GM11168 (cell line): ENCODE results near the gene MCFD2.

Experiments used
- in situ Hi-C: fragments of 300-500 bp; cut with MboI; formaldehyde crosslinking; loops from one replicate; pipeline ENCODE4 v1.12.0; 2022; ENCODE audit warnings: low sequenced_read_pairs; ENCODE audit not compliant: unreplicated experiment

MCFD2 gene

DNA sequence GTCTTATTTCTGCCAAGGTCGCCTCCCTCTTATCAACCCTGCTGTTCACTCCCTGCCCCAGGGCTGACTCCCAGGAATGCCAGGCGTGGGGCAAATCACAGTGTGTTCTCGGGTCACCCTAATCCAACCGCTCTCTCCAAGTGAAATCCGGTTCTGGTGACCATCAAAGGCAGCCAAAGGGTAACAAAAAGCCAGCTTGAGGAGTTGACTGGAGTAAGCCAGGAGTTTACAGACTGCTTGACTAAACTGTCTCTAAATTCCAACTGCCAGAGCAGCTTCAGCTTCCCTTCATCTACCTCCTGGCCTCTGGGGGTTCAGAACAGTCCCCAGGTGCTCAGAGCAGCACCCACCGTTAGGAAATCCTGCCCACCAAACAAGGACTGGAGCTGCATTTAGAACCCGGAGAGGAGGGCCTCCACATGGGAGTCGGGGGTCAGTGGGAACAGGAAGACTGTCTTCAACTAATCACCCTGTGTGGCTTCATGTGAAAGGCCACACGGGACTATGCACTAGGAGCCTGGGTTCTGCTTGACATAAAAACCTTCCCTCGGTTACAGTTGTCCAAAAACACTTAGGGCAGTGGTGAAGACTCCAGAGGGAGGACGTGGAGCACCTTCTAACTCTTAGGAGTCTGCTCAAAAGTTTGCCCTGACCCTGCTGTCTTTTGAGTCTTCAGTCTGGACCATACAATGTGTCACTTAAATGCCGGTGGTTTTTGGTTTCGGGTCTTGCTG lies 24.2 kb upstream of the MCFD2 start:
- in situ Hi-C loops, result no loop called here

DNA sequence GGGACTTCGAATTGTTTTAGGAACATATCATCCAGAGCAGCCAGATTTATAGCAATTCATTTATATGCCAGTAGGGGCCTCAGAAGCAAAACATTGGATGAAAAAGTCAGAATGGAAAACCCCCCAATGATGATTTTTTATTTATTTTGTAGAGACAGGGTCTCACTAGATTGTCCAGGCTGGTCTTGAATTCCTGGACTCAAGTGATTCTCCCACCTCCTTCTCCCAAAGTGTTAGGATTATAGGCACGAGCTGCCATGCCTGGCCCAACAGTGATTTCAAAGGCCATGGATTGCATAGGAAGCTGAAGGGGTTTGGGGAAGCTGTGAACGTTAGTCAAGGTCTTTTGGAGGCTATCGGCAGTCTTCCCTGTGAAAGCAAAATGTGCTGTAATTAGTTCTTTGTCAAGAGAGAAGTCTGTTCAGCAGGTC lies 21.9 kb upstream of the MCFD2 start:
- in situ Hi-C loops, result no loop called here

DNA sequence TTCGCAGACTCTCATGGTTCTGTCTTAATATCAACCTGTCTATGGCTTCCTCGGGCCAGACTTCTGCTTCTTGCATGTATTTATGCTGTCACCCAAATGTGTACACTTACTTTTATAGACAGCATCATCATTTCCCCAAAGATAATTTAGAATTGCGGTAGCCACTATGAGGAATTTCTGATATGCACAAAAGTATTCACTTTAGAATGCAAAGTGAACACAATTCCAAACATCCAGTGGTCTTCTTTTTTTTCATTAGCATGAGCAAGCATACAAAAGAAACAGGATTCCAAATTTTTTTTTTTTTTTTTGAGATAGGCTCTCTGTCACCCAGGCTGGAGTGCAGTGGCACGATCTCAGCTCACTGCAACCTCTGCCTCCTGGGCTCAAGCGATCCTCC lies 21.0 kb upstream of the MCFD2 start:
- in situ Hi-C loops, result no loop called here

DNA sequence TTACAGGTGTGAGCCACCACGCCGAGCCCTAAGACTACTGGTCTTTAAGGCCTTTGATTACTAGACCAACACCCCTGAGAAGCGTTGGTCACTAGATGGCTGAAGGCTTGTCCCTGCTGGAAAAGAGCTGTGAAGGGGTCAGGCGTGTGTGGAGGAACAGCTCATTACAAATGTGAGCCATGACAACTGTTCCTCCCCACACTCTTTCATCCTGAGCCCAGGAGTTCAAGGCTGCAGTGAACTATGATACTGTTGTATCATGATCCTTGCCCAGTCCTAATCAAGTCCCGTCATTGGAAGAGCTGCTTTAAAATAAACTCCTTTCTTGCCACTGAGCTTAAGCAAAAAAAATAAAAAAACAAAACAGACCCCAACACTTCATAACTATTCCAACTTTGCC lies 19.5 kb upstream of the MCFD2 start:
- in situ Hi-C loops, result no loop called here

DNA sequence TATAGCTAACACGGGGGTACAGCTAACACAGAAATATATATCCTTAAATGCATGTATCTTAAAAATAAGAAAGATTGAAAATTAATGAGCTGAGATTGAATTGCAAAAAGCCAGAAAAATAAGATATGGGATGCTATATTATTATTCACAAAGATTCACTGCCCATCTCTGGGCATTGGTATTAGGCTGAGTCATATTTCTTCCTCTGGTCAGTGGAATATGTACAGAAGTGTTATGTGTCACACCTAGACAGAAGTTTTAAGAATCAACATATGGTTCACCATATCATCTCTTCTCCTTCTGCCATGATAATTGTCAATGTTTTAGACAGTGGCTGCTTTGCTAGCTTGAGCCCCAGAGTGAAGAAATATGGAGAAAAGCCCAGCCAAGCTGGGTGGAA lies 14.0 kb upstream of the MCFD2 start:
- in situ Hi-C loops, result no loop called here

DNA sequence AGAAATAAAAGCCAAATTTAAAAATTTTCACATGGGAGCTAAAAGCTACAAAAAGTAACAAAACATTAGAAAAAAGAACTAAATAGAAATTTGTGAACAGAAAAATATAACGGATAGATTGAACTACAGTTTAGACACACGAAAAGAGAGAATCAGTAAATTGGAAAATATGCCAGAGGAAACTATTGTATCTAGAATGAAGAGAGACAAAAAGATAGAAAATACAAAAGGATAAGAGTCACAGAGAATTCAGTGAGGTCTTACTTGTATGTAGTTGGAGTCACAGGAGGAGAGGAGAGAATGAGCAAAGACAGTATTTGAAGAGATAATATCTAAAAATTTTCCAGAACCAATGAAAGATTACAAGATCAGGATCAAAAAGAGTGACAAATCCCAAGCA lies 11.3 kb upstream of the MCFD2 start:
- in situ Hi-C loops, result no loop called here

DNA sequence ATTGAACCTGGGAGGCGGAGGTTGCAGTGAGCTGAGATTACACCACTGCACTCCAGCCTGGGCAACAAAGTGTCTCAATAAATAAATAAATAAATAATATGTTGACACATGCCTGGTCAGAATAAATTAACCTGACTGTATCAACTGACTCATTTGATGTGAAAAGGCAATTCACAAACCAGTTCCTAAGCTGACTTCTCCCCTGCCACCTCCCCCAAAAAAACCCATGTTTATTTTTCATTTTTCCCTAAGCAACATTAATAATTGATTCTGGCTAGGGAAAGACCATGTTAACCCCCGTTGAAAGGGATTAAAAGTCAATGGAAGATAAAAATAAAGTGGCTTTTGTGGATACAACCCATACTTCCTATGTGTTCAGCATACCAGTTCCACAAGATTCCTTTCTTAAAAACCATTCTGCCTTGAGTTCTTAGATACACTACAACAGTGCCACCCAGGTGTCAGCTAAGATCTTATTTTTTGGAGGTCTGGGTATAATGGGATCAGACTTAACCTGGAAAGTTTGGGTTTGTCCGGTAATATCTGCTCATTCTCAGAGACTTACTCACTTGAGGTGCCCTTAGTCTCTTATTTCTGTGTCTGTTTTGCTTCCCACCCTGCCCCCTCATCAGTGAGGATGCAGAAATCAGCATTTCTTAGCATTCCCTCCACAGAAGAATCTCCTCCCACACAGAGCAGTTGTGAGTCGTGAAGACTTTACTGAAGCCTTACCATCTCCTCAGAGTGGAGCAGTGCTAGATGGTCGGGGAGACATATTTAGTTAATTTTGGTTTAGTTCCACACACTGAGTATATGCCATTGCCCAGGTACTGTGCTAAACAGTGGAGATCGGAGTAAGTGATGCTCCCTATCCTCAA lies 10.1 kb upstream of the MCFD2 start:
- in situ Hi-C loops, result no loop called here

DNA sequence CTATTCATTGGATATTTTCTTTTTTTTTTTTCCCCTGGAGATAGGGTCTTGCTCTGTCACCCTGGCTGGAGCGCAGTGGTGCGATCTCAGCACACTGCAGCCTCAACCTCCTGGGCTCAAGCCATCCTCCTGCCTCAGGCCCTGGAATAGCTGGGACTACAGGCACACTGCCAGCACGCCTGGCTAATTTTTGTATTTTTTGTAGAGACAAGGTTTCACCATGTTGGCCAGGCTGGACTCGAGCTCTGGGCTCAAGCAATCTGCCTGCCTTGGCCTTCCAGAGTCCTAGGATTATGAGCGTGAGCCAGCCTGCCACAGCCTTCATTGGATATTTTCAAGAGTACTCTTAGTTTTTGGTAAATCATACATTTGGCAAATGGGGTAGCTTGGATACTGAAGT lies 9.0 kb upstream of the MCFD2 start:
- in situ Hi-C loops, result no loop called here

DNA sequence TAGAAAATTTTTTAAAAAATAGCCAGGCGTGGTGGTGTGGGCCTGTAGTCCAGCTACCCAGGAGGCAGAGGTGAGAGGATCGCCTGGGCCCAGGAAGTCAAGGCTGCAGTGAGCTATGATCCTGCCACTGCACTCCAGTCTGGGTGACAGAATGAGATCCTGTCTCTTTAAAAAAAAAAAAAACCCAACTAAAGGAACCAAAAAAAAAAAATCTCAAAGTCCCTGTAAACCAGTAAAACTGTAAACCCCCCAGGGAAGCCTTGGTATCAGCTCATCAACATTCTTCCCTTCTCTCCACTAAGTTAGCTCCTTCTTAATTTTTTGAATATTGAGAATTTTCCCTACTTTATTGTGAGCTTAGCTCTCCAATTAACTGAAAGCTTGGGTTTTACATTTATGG lies 8.4 kb upstream of the MCFD2 start:
- in situ Hi-C loops, result no loop called here

DNA sequence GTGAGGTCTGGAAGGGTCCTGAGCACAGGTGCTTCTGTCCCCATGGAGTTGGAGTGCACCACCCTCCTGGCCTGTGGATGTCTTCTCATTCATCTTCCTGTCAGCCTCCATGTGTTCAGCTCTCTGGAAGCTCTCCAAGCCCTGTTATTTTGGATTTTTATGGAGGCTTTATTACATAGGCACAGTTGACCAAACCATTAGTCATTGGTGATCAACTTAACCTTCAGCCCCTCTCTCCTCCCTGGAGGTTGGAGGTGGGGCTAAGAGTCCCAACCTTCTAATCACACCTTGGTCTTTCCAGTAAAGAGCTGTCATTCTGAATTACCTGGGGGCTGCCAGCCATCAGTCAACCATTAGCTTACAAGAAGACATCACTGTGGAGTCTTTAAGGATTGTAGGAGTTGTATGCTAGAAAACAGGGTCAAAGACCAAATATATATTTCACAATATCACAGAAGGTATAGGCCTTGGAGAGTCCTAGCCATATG lies 7.5 kb upstream of the MCFD2 start:
- in situ Hi-C loops, result no loop called here

DNA sequence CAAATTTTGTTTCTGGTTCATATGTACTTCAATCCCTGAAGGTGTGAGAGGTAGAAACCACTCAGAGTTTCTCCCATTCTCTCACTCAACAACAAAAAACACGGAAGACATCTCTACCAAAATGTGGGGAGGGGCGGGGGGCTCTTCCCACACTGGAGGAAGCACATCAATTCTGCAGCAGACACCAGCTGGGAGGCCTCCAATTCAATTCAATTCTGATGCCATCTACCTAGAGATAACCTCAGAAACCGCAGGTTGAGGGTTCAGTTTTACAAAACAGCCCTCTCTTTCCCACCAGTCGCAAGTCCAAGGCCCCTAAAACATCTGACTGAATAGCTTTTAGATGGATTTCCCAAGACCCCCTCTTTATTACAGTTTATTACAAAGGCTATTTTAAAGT lies 7.0 kb upstream of the MCFD2 start:
- in situ Hi-C loops, result no loop called here

DNA sequence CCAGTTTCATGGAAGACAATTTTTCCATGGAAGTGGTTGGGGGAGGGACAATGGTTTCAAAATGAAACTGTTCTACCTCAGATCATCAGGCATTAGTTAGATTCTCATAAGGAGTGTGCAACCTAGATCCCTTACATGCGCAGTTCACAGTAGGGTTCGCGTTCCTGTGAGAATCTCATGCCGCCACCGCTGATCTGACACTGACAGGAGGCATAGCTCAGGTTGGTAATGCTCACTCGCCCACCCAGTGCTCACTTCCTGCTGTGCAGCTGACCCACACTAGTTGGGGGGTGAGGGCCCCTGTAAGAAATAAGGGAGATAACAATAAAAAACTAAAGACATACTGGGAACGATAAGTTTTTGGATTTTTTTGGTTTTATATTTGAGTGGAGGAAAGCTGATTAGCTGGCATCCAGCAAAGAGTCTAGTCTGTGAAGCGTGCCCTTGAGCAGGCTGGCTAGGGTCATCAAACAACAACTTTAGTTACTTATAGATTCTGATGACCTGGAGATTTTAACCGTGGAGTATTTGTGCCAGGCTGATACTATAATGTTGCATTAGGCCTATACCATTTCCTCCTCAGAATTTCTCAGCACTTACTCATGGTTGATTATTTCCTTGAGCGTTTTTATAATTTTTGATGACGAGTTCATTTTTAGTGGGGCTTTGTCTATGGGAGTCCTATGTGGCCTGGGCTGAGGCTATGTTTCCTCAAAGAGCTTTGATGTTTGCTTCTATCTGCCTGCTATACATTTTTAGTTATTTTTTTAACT lies 6.3 kb upstream of the MCFD2 start:
- in situ Hi-C loops, result no loop called here

DNA sequence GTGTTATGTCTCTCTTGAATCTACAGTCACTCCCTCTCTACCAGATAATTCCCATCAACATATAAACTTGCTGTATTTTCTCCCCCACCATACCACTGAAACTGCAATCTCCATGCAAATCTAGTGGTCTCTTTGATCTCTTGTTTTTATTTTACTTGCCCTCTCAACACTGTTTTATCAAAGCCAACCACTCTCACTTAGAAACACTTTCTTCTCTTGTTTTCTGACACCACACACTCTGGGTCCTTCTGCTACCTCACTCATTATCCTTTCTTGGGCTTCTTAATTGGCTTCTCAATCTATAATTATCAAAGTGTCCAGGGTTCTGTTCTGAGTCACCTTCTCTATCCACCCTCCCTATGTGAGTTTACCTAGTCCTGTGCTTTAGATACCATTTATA lies 2.0 kb upstream of the MCFD2 start:
- in situ Hi-C loops, result no loop called here

DNA sequence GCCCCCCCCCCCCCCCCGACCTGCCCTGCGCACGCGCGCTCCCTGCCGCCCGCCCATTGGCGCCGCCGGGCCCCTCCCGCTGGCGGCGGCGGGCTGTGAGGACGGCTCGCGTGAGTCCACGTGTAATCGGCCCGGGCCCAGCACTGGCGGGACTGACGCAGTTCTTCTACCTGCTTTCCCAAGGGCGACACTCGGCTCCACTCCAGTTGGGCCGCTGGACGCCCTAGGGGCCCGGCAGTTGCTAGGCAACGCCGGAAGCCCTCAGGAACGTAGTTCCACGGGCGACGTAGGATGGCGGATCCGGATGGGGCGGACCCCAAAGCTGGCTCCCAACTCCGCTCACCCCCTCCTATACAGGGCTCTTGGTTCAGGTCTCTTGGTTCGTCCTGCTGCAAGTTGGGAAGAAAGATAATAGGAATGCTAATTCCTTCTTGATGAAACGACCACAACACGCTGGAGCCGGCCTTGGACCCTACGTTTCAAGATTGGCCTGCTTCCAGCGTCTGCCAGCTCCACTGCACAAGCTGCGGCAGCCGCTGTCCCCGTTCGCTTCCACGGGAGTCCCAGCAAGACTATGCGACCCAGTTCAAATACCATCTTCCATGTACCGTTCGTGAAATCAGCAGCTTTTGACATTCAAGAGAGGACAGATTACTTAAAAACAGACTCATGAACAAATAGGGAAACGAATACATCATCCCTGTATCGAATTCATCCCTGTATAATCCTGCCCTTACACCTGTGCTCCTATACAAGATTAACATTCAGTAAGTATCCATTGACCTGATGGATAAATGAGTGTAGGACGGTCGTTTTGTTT lies 415 bp upstream of the MCFD2 start:
- in situ Hi-C loops, result no loop called here

DNA sequence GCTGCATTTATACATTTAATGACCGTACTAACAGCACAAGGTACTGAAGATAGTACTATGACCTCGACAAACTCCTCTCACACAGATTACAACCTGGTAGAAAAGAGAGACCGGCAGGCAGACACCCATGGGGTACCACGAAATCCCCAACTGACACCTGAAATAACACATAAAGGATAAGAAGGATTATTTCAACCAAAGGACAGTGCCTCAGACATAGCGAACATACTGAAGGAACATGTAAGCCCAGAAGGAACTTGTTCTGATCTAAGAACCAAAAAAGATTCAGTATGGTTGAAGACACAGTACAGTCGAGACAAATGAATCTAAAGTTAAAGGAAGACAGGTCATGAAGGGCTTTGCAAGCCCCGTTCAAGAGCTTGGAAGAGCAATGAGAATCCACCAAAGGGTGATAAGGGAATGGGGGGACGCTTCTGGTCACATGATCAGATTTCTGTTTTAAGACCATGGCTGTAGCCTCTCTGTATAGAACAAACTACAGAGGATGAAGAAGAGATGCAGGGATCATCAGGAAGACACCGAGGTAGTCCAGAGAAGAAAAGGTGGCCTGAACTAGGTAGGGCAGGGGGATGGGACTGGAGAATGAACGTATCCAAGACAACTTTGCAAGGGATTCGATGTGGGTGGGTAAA lies 902 bp downstream of the MCFD2 start:
- in situ Hi-C loops, result no loop called here

DNA sequence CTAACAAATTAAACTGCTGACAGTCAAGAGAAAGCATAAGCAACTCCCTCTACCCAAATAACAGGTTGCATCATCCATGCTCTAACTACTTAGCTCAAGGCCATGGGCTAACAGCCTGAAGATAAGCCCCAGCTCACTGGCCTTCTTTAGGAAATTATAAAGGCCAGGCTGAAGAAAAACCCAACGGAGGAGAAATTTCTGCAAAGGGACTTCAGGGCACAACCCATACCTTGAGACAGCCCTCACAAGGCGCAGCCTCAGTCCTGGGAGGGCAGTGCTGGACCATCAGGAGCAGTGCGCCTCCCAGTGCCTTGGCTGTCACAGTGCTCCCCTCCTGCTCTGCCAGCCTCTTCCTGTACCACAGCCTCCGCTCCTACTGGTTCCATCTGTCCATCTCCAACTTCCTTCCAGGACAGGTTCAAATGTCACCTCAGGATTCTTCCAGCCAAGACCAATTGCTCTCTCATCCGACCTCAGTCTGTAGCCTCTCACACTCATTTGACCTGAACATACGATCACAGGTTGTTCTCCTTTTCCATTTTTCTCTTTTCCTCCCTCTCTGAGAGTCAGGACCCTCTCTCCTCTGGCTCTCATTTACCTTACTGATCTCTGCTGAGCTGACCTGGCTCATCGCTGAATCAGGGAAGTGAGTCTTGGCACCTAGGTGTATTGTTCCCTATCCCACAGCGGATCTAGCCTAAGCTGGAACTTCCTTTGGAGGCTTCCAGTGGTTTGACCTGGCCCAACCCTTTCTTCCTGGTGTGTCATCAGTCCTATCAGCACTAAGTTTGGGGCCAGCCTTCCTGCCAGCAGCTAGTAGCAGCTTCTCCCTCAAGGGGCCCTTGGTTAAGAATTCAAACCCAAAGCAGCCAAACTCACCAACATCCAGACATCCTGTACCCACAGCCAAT lies 1.9 kb downstream of the MCFD2 start:
- in situ Hi-C loops, result no loop called here

DNA sequence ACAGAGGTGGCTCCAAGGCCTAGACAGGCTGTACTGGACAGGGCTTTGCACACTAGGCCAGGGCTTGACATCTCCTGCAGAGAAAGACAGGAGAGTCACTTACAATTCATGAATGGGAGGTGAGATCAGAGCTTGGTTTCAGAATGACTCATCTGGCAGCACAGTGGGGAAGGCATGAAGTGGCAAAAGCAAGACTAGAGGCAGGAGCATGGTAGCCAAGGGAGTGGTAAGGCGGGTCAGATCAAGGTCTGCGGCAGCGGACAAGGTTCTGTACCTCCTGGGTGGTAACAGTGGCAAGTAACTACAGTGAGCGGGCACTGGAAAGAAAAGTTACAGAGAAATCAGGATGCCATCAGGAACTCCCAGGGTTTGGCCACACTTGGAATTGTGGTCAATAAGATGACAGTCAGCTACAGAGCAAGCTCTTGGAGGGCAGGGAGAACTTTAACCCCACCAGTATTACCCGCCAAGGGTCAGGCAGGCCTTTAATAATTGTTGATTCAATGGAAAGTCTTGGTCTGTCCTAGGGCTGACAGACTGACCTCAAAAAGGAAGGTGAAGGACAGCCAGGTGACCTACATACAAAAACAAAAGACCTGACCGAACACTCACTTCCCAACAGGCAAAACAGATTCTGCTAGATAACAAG lies 5.7 kb downstream of the MCFD2 start:
- in situ Hi-C loops, result no loop called here

DNA sequence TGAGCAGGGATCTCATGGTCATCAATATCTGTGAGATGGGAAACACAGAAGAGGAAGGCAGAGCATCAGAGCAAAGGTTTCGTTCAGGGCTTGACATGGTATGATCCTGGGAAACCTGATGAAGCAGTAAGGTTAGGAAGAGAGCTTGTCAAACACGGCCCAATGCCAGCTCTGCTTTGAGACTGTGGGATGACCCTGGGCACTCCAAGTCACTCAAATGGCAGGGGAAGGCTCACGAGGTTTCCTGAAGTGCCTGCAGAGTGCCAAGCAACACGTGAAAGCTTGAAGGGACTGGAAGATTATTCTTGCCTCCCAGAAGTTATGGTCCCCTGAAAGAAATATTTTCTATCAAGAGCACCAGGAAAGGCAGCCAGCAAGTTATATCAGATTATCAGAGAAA lies 6.5 kb downstream of the MCFD2 start:
- in situ Hi-C loops, result no loop called here
